GM12891 (cell line): Measurements from ENCODE around the gene C15orf39.

Experiments
- DNase-seq: peaks from one replicate; pipeline ENCODE4 v3.0.0; 2011; ENCODE audit warnings: low spot score; ENCODE audit not compliant: insufficient read length
- FAIRE-seq: peaks from 2 replicates; lab custom pipeline; 2011; peaks lifted over from hg19 to GRCh38; lab: Jason Lieb, UNC
- PAX5 ChIP-seq: IDR thresholded peaks from 2 replicates; pipeline ENCODE4 v1.6.1; 2011; ENCODE audit warnings: low read length, moderate library complexity, mild to moderate bottlenecking; ENCODE audit not compliant: insufficient read depth, severe bottlenecking
- POLR2A ChIP-seq: IDR thresholded peaks from 2 replicates; pipeline ENCODE4 v1.6.1; 2011; ENCODE audit warnings: low read depth, low read length, control low read depth
- POLR2AphosphoS5 ChIP-seq: IDR thresholded peaks from 2 replicates; pipeline ENCODE4 v1.6.1; 2011; ENCODE audit warnings: low read depth, low read length, control low read depth
- POU2F2 ChIP-seq: IDR thresholded peaks from 2 replicates; pipeline ENCODE4 v1.6.1; 2011; ENCODE audit warnings: low read depth, mild to moderate bottlenecking, control low read depth, low read length, moderate library complexity
- SPI1 ChIP-seq: IDR thresholded peaks from 2 replicates; pipeline ENCODE4 v1.6.1; 2011; ENCODE audit warnings: low read depth, low read length, control low read depth
- TAF1 ChIP-seq: IDR thresholded peaks from 2 replicates; pipeline ENCODE4 v1.6.1; 2011; ENCODE audit warnings: low read depth, low read length, control low read depth

C15orf39 gene

GRCh38 chr15:75230016-75230343, 28.3 kb downstream of the C15orf39 start:
- TF ChIP-seq POLR2A (no peak), POLR2AphosphoS5 (no peak), POU2F2 (no peak), SPI1 (no peak), TAF1 (no peak), PAX5 (no peak)
- DNase-seq: peak; percentile 17
- FAIRE-seq: no peak

GRCh38 chr15:75230551-75231371, 29.1 kb downstream of the C15orf39 start:
- DNase-seq (peak; percentile 33), FAIRE-seq (no peak)
- TF ChIP-seq POLR2A (no peak), PAX5 (no peak), POU2F2 (no peak), TAF1 (no peak), POLR2AphosphoS5 (no peak), SPI1 (no peak)

- FAIRE-seq (no peak), DNase-seq (peak; percentile 3)
- TF ChIP-seq POLR2AphosphoS5: no peak
- no peak for TF ChIP-seq POU2F2
- peak; percentile 26; the same call in 1 of the 2 replicates for TF ChIP-seq SPI1
- no peak for TF ChIP-seq TAF1
- no peak for TF ChIP-seq POLR2A
Measured at GRCh38 chr15:75231836-75232235, 30.2 kb downstream of the C15orf39 start.

- peak; percentile 5 for DNase-seq
- TF ChIP-seq PAX5 (no peak), POLR2A (no peak), SPI1 (no peak), POLR2AphosphoS5 (no peak), POU2F2 (no peak)
- no peak for FAIRE-seq
Measured at GRCh38 chr15:75232252-75232813, 30.7 kb downstream of the C15orf39 start.

GRCh38 chr15:75232826-75233503, 31.3 kb downstream of the C15orf39 start:
- FAIRE-seq (no peak), DNase-seq (peak; percentile 8)
- TF ChIP-seq POLR2AphosphoS5: no peak
- no peak for TF ChIP-seq POLR2A
- no peak for TF ChIP-seq SPI1
- no peak for TF ChIP-seq TAF1
- no peak for TF ChIP-seq POU2F2
- no peak for TF ChIP-seq PAX5

- FAIRE-seq (no peak), DNase-seq (peak; percentile 6)
- TF ChIP-seq POU2F2 (no peak), SPI1 (no peak), POLR2AphosphoS5 (no peak), POLR2A (no peak), TAF1 (no peak)
Measured at GRCh38 chr15:75233504-75234190, 32.0 kb downstream of the C15orf39 start.

GRCh38 chr15:75234191-75234810, 32.6 kb downstream of the C15orf39 start:
- no peak for TF ChIP-seq SPI1
- no peak for TF ChIP-seq POLR2A
- TF ChIP-seq POU2F2: no peak
- TF ChIP-seq TAF1: no peak
- no peak for TF ChIP-seq PAX5
- no peak for TF ChIP-seq POLR2AphosphoS5
- DNase-seq (peak; percentile 9), FAIRE-seq (no peak)

GRCh38 chr15:75235051-75235673, 33.5 kb downstream of the C15orf39 start:
- TF ChIP-seq POLR2AphosphoS5 (no peak), PAX5 (no peak), SPI1 (no peak), POLR2A (no peak), POU2F2 (no peak), TAF1 (no peak)
- FAIRE-seq (no peak), DNase-seq (peak; percentile 1)
